Pancreas (tissue), 10 donors: ENCODE results near the gene FAAH. TPM values are rescaled to one million over a fixed set of nuclear protein-coding genes. Genes with fewer than 3 reads are reported as not detected.
A peak's percentile ranks its signal among the peaks of the same experiment; 100 is the strongest.

Experiments used
- ATAC-seq, 4 donors: fragments of 200-7000 bp; cut with Tn5 transposase; one replicate each; pipeline versions ENCODE4 v1.8.0 to v1.9.1; 2020; ENCODE audit warnings: mild to moderate bottlenecking in 4 of 4, moderate library complexity in 4 of 4
- DNase-seq, 6 donors: peaks; one replicate each; pipeline ENCODE4 v3.0.0-alpha.2; 2020
- FAIRE-seq: peaks from 2 replicates; lab custom pipeline; 2012; peaks lifted over from hg19 to GRCh38; lab: Jason Lieb, UNC
- H3K27ac ChIP-seq, 4 donors: fragments of 200-600 bp; sonication (generic); 1 replicate in 3 of 4; 2 replicates in 1 of 4; pipeline versions ENCODE4 v1.5.0 to v1.8.0; 2020
- H3K27me3 ChIP-seq, 4 donors: fragments of 200-600 bp; one replicate each; pipeline ENCODE4 v1.8.0; 2021
- H3K36me3 ChIP-seq, 3 donors: fragments of 200-600 bp; sonication (generic) in 1 of 3; one replicate each; pipeline versions ENCODE4 v1.5.0 to v1.8.0; 2020 to 2021
- H3K4me1 ChIP-seq, 3 donors: fragments of 200-600 bp; one replicate each; pipeline ENCODE4 v1.8.0; 2021
- H3K4me3 ChIP-seq, 4 donors: fragments of 200-600 bp; sonication (generic) in 2 of 4; one replicate each; pipeline versions ENCODE4 v1.5.0 to v1.8.0; 2020 to 2021
- H3K9me3 ChIP-seq, 4 donors: fragments of 200-600 bp; one replicate each; pipeline ENCODE4 v1.8.0; 2021
- WGBS, 2 donors: extraction: QIAGEN DNeasy Blood & Tissue Kit; methylation state at CpG; one replicate each; pipeline ENCODE4 v1.1.7; 2013; 5-methylcytosine and 5-hydroxymethylcytosine counted together
- intact Hi-C, 3 donors: fragments of 100-400 bp; cut with DNase I; formaldehyde crosslinking; loops; one replicate each; pipeline versions ENCODE4 v1.11.1 to v1.14.2; 2022
- polyA plus RNA-seq, 2 donors: library from polyadenylated mRNA; stranded (reverse); fragments of 200-250 nt; gene quantifications; one replicate each; pipeline ENCODE4 v1.2.3, GENCODE V29; 2013
- total RNA-seq, 6 donors: library from RNA; stranded (reverse); fragmentation: NEBNext Ultra II Directional in 4 of 6; extraction: Animal tissue kit (Norgen Biotek cat#: 25700) in 4 of 6; gene quantifications; one replicate each; pipeline versions ENCODE4 v1.2.1 to v1.2.4, GENCODE V29; 2021 to 2023
- TF ChIP-seq, protein P1 (sequence below), 4 donors: fragments of 200-600 bp; sonication (generic) in 3 of 4; IDR thresholded peaks; one replicate each; pipeline versions ENCODE4 v1.5.0 to v1.8.0; 2021; ENCODE audit warnings: antibody characterized with exemption in 4 of 4
- donor health status: healthy with polysubstance abuse.
- donor health status: DM: no; HTN: no; CAD: no; lungs with moderate emphysema.
- donor health status: DM: no; HTN: no; CAD: no.
- donor health status: control.
- donor health status: control.
- donor health status: Bipolar disorder and iron deficiency.
- donor health status: DM: yes; HTN: yes; CAD: no.
- donor health status: DM: no; HTN: no; CAD: no.
- donor health status: DM: no; HTN: no; CAD: no.
- donor health status: DM: yes; HTN: yes; CAD: no.

FAAH gene
- total and polyA plus RNA-seq, 8 donors = 19.5 to 122 (median 27.1) TPM

GRCh38 chr1:46422261-46422871 is 28.2 kb downstream of the FAAH start:
- Histone ChIP-seq H3K27ac (no peak overlapping the region), H3K36me3 (no peaks in the 10 kb centered on the region), H3K9me3 (no peaks in the 10 kb centered on the region), H3K4me1 (no peaks in the 10 kb centered on the region), H3K27me3 (peaks cover 0 to 3% (median 0%) of the 10 kb centered on the region in 4 donors), H3K4me3 (no peak overlapping the region)
- TF ChIP-seq, protein P1, sequence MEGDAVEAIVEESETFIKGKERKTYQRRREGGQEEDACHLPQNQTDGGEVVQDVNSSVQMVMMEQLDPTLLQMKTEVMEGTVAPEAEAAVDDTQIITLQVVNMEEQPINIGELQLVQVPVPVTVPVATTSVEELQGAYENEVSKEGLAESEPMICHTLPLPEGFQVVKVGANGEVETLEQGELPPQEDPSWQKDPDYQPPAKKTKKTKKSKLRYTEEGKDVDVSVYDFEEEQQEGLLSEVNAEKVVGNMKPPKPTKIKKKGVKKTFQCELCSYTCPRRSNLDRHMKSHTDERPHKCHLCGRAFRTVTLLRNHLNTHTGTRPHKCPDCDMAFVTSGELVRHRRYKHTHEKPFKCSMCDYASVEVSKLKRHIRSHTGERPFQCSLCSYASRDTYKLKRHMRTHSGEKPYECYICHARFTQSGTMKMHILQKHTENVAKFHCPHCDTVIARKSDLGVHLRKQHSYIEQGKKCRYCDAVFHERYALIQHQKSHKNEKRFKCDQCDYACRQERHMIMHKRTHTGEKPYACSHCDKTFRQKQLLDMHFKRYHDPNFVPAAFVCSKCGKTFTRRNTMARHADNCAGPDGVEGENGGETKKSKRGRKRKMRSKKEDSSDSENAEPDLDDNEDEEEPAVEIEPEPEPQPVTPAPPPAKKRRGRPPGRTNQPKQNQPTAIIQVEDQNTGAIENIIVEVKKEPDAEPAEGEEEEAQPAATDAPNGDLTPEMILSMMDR (IDR thresholded peaks at IDR 0.05) = no peak
- DNase-seq = peak in 1 of 6 donors; percentile 4
- WGBS, 2 donors = 66 to 67% methylated on average over 9 of the region's 9 CpGs
- no peak for ATAC-seq
- no peak for FAIRE-seq
- intact Hi-C loops = no loop called here

DNA sequence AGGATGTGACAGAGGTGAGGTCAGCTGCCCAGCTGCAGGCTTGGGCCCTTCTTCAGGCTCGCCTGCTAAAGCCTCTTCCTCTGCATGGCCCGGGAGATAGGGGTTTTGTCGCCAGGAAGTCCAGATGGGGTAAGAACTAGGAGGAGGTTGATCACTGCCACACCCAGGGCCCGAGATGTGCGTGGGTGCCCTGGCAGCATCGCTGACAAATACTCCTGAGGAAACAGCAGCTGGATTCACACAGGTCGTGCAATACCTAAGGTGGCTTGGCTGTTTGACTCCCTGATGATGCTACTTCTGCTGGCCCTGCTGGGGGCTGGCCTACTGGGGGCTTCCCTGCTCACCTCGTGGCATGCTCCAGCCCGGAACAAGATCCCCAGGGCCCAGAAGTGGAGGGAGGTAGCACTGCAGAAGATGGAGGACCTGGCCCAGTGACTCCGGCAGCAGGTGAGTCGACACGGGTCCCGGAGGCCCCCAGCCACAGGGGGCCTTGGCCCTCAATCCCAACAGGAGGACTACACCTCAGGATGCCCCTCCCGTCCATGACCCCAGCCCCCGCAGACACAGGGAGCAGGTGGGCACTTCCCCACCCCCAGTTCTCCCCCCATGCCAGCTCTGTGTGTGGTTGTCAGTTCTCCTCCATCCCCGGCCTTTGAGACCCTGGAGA is 29.6 kb downstream of the FAAH start:
- H3K9me3 ChIP-seq = no peaks in the 10 kb centered on the region
- 57 to 62% methylated on average over 16 of the region's 16 CpGs for WGBS, 2 donors
- intact Hi-C loops = no loop called here
- no peak for FAIRE-seq
- H3K36me3 ChIP-seq = no peaks in the 10 kb centered on the region
- no peaks in the 10 kb centered on the region for H3K4me1 ChIP-seq
- ATAC-seq = no peak
- TF ChIP-seq, protein P1 (IDR thresholded peaks at IDR 0.05) = no peak
- no peak overlapping the region for H3K27ac ChIP-seq
- peak in 1 of 6 donors; percentile 28 for DNase-seq
- H3K27me3 ChIP-seq = peaks cover 0 to 3% (median 0%) of the 10 kb centered on the region in 4 donors
- no peak overlapping the region for H3K4me3 ChIP-seq

DNA sequence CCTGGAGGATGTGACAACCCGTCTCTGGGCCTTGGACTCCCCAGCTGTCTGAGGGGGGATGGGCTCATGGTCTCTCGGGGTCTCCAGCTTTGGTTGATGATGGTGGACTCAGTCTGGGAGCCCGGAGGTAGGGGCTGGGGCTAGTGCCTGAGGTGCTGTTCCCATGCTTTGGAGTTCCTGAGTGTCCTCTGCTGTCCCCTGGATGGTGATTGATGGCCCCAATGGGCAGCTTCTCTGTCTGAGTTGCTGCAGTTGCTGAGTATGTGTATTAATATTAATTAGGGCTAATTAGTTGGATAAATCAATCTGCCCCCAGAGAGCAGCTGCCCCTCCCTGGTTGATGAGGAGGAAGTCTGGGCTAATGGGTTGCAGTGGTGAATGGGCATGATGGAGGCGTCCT is 30.6 kb downstream of the FAAH start:
- H3K27ac ChIP-seq = no peak overlapping the region
- H3K36me3 ChIP-seq = no peaks in the 10 kb centered on the region
- DNase-seq = no peak
- WGBS, 2 donors = 70 to 73% methylated on average over 4 of the region's 4 CpGs
- intact Hi-C loops = no loop called here
- no peak for ATAC-seq
- H3K4me1 ChIP-seq = no peaks in the 10 kb centered on the region
- TF ChIP-seq, protein P1 (IDR thresholded peaks at IDR 0.05) = no peak
- H3K9me3 ChIP-seq = no peaks in the 10 kb centered on the region
- no peak overlapping the region for H3K4me3 ChIP-seq
- FAIRE-seq = no peak
- peaks cover 0 to 3% (median 0%) of the 10 kb centered on the region in 4 donors for H3K27me3 ChIP-seq

DNA sequence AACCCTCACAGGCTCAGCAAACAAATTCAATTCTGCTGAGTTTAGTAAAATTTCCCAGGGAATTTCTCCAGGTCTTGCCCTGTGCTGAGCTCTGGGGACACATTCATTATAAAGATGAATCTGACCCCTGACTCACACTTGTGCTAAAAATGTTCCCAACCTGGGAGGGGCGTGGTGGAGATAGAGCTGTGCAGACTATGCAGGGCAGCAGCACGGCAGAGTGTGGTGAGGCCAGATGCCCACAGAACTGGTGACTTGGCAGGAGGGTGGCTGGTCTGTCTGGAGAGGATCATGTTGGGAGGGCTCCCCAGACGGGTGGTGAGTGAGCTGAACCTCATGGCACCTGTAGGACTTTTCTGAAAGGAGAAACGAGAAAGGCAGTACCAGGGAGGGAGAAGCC is 31.6 kb downstream of the FAAH start:
- WGBS, 2 donors = 52 to 62% methylated on average over 4 of the region's 4 CpGs
- H3K9me3 ChIP-seq = no peaks in the 10 kb centered on the region
- TF ChIP-seq, protein P1 (IDR thresholded peaks at IDR 0.05) = no peak
- DNase-seq (no peak), FAIRE-seq (no peak), ATAC-seq (no peak)
- intact Hi-C loops = no loop called here
- H3K27me3 ChIP-seq = peaks cover 0 to 3% (median 0%) of the 10 kb centered on the region in 4 donors
- no peaks in the 10 kb centered on the region for H3K36me3 ChIP-seq
- H3K4me1 ChIP-seq = no peaks in the 10 kb centered on the region
- H3K27ac ChIP-seq = no peak overlapping the region
- no peak overlapping the region for H3K4me3 ChIP-seq

DNA sequence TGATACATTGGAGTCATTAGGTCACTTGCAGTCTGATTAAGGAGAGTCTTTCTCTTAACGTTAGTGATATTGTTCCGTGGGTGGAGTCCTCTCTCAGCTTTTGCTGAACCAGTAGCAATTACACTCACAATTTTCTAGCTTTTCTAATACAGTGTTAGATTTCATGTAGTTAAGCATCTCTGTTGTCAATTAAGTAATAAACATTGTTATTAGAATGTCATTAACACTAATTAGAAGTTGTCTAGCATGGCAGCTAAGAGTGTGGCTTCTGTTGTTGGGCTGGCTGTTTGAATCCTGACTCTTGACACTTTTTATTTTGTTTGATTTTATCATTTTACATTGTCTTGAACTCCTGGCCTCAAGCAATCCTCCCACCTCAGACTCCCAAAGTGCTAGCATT is 33.4 kb downstream of the FAAH start:
- ATAC-seq (no peak), FAIRE-seq (no peak), DNase-seq (no peak)
- Histone ChIP-seq H3K27ac (no peak overlapping the region), H3K36me3 (no peaks in the 10 kb centered on the region), H3K27me3 (no peaks in the 10 kb centered on the region), H3K4me1 (no peaks in the 10 kb centered on the region), H3K9me3 (no peaks in the 10 kb centered on the region), H3K4me3 (no peak overlapping the region)
- WGBS, 2 donors = 60 to 70% methylated on average over 2 of the region's 2 CpGs
- TF ChIP-seq, protein P1 (IDR thresholded peaks at IDR 0.05) = no peak
- intact Hi-C loops = no loop called here
